Neural cell (in vitro differentiated cells): ENCODE data around the gene NCR3LG1.

Source experiments
- RAD21 ChIP-seq: fragments of 450-650 bp; conservative IDR thresholded peaks from 2 replicates; pipeline ENCODE4 v1.6.1; 2014; ENCODE audit warnings: antibody characterized with exemption, mild to moderate bottlenecking, moderate library complexity
- TAF1 ChIP-seq: IDR thresholded peaks from 2 replicates; pipeline ENCODE4 v1.6.1; 2012; ENCODE audit warnings: low read depth
- TF ChIP-seq, protein P1 (sequence below): fragments of 450-650 bp; IDR thresholded peaks from 2 replicates; pipeline ENCODE4 v1.5.1; 2014; ENCODE audit warnings: antibody characterized with exemption, mild to moderate bottlenecking, moderate library complexity; ENCODE audit not compliant: poor library complexity, severe bottlenecking
- TF ChIP-seq, protein P2 (sequence below): IDR thresholded peaks from 2 replicates; pipeline ENCODE4 v1.6.1; 2012; ENCODE audit warnings: borderline replicate concordance

GRCh38 chr11:17351172-17351509 lies 459 bp upstream of the NCR3LG1 start:
- TF ChIP-seq RAD21 (no peak), TAF1 (no peak)
- TF ChIP-seq, protein P1, sequence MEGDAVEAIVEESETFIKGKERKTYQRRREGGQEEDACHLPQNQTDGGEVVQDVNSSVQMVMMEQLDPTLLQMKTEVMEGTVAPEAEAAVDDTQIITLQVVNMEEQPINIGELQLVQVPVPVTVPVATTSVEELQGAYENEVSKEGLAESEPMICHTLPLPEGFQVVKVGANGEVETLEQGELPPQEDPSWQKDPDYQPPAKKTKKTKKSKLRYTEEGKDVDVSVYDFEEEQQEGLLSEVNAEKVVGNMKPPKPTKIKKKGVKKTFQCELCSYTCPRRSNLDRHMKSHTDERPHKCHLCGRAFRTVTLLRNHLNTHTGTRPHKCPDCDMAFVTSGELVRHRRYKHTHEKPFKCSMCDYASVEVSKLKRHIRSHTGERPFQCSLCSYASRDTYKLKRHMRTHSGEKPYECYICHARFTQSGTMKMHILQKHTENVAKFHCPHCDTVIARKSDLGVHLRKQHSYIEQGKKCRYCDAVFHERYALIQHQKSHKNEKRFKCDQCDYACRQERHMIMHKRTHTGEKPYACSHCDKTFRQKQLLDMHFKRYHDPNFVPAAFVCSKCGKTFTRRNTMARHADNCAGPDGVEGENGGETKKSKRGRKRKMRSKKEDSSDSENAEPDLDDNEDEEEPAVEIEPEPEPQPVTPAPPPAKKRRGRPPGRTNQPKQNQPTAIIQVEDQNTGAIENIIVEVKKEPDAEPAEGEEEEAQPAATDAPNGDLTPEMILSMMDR, result no peak
- TF ChIP-seq, protein P2, sequence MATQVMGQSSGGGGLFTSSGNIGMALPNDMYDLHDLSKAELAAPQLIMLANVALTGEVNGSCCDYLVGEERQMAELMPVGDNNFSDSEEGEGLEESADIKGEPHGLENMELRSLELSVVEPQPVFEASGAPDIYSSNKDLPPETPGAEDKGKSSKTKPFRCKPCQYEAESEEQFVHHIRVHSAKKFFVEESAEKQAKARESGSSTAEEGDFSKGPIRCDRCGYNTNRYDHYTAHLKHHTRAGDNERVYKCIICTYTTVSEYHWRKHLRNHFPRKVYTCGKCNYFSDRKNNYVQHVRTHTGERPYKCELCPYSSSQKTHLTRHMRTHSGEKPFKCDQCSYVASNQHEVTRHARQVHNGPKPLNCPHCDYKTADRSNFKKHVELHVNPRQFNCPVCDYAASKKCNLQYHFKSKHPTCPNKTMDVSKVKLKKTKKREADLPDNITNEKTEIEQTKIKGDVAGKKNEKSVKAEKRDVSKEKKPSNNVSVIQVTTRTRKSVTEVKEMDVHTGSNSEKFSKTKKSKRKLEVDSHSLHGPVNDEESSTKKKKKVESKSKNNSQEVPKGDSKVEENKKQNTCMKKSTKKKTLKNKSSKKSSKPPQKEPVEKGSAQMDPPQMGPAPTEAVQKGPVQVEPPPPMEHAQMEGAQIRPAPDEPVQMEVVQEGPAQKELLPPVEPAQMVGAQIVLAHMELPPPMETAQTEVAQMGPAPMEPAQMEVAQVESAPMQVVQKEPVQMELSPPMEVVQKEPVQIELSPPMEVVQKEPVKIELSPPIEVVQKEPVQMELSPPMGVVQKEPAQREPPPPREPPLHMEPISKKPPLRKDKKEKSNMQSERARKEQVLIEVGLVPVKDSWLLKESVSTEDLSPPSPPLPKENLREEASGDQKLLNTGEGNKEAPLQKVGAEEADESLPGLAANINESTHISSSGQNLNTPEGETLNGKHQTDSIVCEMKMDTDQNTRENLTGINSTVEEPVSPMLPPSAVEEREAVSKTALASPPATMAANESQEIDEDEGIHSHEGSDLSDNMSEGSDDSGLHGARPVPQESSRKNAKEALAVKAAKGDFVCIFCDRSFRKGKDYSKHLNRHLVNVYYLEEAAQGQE, result no peak
